Measurements from ENCODE around the gene SH2D1A.

DNA sequence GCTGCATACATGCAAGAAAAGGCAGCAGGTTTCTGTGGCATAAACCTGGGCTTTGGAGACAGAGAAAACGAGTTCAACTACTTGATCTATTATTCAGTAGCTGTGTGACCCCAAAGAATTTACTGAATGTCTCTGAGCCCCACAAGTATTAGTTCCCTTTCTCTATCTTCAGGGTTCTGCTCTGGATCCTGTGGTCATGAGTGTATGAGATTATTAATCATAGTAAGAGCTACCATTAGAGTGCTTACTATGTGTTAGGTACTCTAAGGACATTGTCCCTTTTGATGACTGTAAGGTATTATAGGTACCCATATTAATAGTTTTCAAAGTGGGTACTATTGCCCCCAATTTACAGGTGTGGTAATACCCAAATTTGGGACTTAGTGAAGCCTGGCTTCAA lies 8.4 kb upstream of the SH2D1A start:
- no peak for TF ChIP-seq CTCF (IDR thresholded peaks at IDR 0.05)
- no peak for TF ChIP-seq POLR2A (IDR thresholded peaks at IDR 0.05)
- no peak for TF ChIP-seq EP300 (IDR thresholded peaks at IDR 0.05)
- TF ChIP-seq POLR2AphosphoS5 (IDR thresholded peaks at IDR 0.05): no peak
